HepG2 (cell line): ENCODE data around the gene STARD10. TPM values are rescaled to one million over a fixed set of nuclear protein-coding genes. Genes with fewer than 3 reads are reported as not detected.

ENCODE experiments used
- ARNT2 ChIP-seq: sonication (generic); formaldehyde crosslinking; IDR thresholded peaks from 2 replicates; pipeline ENCODE4 v1.8.0; 2022; ENCODE audit warnings: mild to moderate bottlenecking, low read depth, missing genetic modification reagents, moderate library complexity
- ARNTL ChIP-seq: sonication (generic); formaldehyde crosslinking; IDR thresholded peaks from 2 replicates; pipeline ENCODE4 v1.4.0; 2020; ENCODE audit warnings: mild to moderate bottlenecking, missing genetic modification reagents
- ATAD3A ChIP-seq: sonication (generic); formaldehyde crosslinking; IDR thresholded peaks from 2 replicates; pipeline ENCODE4 v1.4.0; 2020; ENCODE audit warnings: missing genetic modification reagents
- GATAD2A ChIP-seq: IDR thresholded peaks from 2 replicates; pipeline ENCODE4 v1.6.1; 2016
- HBP1 ChIP-seq: IDR thresholded peaks from 2 replicates; pipeline ENCODE4 v1.6.1; 2016; ENCODE audit warnings: low read depth, control low read depth
- HNRNPL ChIP-seq: fragments of 200-400 bp; formaldehyde crosslinking; IDR thresholded peaks from 2 replicates; pipeline ENCODE4 v1.6.1; 2017; ENCODE audit warnings: mild to moderate bottlenecking, low read depth, low read length
- IRF2 ChIP-seq: IDR thresholded peaks from 2 replicates; pipeline ENCODE4 v1.6.1; 2018; ENCODE audit warnings: missing genetic modification reagents, missing compliant biosample characterization
- MBNL3 ChIP-seq: fragments of 250-450 bp; sonication (Bioruptor Pico); conservative IDR thresholded peaks from 2 replicates; pipeline ENCODE4 v1.8.0; 2022; ENCODE audit warnings: mild to moderate bottlenecking, inconsistent platforms
- NFKBIZ ChIP-seq: IDR thresholded peaks from 2 replicates; pipeline ENCODE4 v1.6.1; 2018; ENCODE audit warnings: missing genetic modification reagents, missing compliant biosample characterization
- REXO4 ChIP-seq: sonication (generic); formaldehyde crosslinking; IDR thresholded peaks from 2 replicates; pipeline ENCODE4 v1.8.0; 2022; ENCODE audit warnings: missing genetic modification reagents, mild to moderate bottlenecking, borderline replicate concordance
- SIN3B ChIP-seq: fragments of 150-350 bp; IDR thresholded peaks from 2 replicates; pipeline ENCODE4 v1.6.1; 2014; ENCODE audit warnings: low read length
- SNAI1 ChIP-seq: sonication (generic); formaldehyde crosslinking; IDR thresholded peaks from 2 replicates; pipeline ENCODE4 v1.5.0; 2020; ENCODE audit warnings: mild to moderate bottlenecking, missing genetic modification reagents, borderline replicate concordance
- ZEB1 ChIP-seq: IDR thresholded peaks from 2 replicates; pipeline ENCODE4 v1.6.1; 2012; ENCODE audit warnings: mild to moderate bottlenecking, low read depth, inconsistent platforms; ENCODE audit not compliant: insufficient replicate concordance
- ZFP91 ChIP-seq: sonication (generic); formaldehyde crosslinking; IDR thresholded peaks from 2 replicates; pipeline ENCODE4 v1.9.0; 2022; ENCODE audit warnings: missing genetic modification reagents, mild to moderate bottlenecking, borderline replicate concordance
- ZMYM3 ChIP-seq: sonication (generic); formaldehyde crosslinking; IDR thresholded peaks from 2 replicates; pipeline ENCODE4 v1.5.1; 2020; ENCODE audit warnings: mild to moderate bottlenecking, missing genetic modification reagents
- ZNF207 ChIP-seq: fragments of 450-650 bp; IDR thresholded peaks from 2 replicates; pipeline ENCODE4 v1.6.1; 2016; ENCODE audit warnings: antibody characterized with exemption, borderline replicate concordance
- ZNF33A ChIP-seq: sonication (generic); formaldehyde crosslinking; IDR thresholded peaks from 2 replicates; pipeline ENCODE4 v1.5.1; 2020; ENCODE audit warnings: missing genetic modification reagents, mild to moderate bottlenecking, moderate library complexity, borderline replicate concordance
- ZNF609 ChIP-seq: sonication (generic); formaldehyde crosslinking; IDR thresholded peaks from 2 replicates; pipeline ENCODE4 v1.4.0; 2020; ENCODE audit warnings: mild to moderate bottlenecking, missing genetic modification reagents, borderline replicate concordance
- ZNF660 ChIP-seq: sonication (generic); formaldehyde crosslinking; IDR thresholded peaks from 2 replicates; pipeline ENCODE4 v1.5.1; 2020; ENCODE audit warnings: mild to moderate bottlenecking, low read depth, missing genetic modification reagents, borderline replicate concordance
- ZNF746 ChIP-seq: sonication (generic); formaldehyde crosslinking; IDR thresholded peaks from 2 replicates; pipeline ENCODE4 v1.8.0; 2022; ENCODE audit warnings: mild to moderate bottlenecking, missing genetic modification reagents
- ZNF747 ChIP-seq: sonication (generic); formaldehyde crosslinking; IDR thresholded peaks from 2 replicates; pipeline ENCODE4 v1.8.1; 2023; ENCODE audit warnings: missing genetic modification reagents, mild to moderate bottlenecking, borderline replicate concordance
- ZNF75D ChIP-seq: sonication (generic); formaldehyde crosslinking; IDR thresholded peaks from 2 replicates; pipeline ENCODE4 v1.8.1; 2023; ENCODE audit warnings: missing genetic modification reagents, mild to moderate bottlenecking, borderline replicate concordance
- ZNF788 ChIP-seq: sonication (generic); formaldehyde crosslinking; IDR thresholded peaks from 2 replicates; pipeline ENCODE4 v1.5.0; 2020; ENCODE audit warnings: mild to moderate bottlenecking, missing genetic modification reagents, borderline replicate concordance
- polyA plus RNA-seq, 8 experiments: library from polyadenylated mRNA; depleted of rRNA in 3 of 8; stranded (reverse) in 7 of 8; unstranded in 1 of 8; fragments of >200 nt; fragmentation: Illumina TruSeq in 4 of 8; extraction: Trizol in 4 of 8; gene quantifications; 2 replicates each; pipeline versions ENCODE4 v1.2.1 to v1.2.3, GENCODE V29; 2011 to 2016; ENCODE audit warnings: low read depth in 4 of 8, missing spikeins in 1 of 8, mixed read lengths in 1 of 8; ENCODE audit not compliant: insufficient read depth in 1 of 8
- total RNA-seq, 5 experiments: library from RNA; depleted of rRNA; stranded (reverse); fragments of >200 nt; fragmentation: Illumina TruSeq; extraction: Trizol; gene quantifications; 2 replicates each; pipeline ENCODE4 v1.2.3, GENCODE V29; 2016; ENCODE audit warnings: low read depth in 1 of 5

STARD10 gene
- total and polyA plus RNA-seq, 2 of the 13 experiments (the other 11 are each of a cell fraction or from before 2014, with no cell fraction given) = 260 to 341 TPM

DNA sequence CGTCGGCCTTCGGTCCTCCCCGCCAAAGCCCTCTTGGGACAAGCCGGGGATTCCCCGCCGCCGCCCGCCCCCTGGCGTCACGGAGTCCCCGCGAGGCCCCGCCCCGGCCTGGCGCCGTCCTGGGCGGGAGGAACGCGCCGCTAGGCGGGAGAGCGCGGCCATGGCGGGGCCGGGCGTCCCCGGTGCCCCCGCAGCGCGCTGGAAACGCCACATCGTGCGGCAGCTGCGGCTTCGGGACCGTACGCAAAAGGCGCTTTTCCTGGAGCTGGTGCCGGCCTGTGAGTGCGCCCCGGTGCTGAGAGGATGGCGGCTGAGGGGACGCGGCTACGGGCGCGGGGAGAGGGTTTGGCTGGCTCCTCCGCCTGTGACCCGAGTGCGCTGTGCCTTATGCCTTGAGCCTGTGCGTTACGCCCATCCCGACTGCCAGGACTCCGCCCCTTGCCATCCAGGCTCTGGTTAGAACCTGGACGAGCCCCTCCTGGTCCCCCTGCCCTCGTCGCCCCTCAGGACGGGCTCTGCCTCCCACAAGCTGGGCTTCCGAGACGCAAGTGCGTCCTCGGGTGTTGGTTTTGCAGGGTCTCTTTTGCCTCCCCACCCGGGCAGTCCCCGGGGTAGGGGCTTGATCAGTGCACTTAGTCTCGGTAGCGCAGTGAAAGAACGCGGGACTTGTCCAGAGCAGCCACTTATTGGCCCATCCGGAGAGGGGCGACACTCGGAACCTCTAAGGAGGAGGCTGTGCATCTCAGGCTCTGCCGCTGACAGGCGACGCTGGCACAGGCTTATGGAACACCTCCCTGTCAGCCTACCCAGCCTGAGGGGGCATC lies 20.7 kb upstream of the STARD10 start, which contains the start of gene ATG16L2 (continued):
- TF ChIP-seq ZEB1 (no peak), ZNF207 (no peak), SIN3B (no peak), IRF2 (CRISPR knock-in tag) (no peak; the same call in 1 of the 2 replicates), ARNT2 (CRISPR knock-in tag) (no peak), REXO4 (CRISPR knock-in tag) (no peak), HNRNPL (peak; percentile 47; the same call in 1 of the 2 replicates), HBP1 (CRISPR knock-in tag) (no peak), ZNF660 (CRISPR knock-in tag) (no peak), ZNF33A (CRISPR knock-in tag) (no peak), ZNF609 (0 out of 2 replicates have a peak, but pooled peaks have one; percentile 9), ARNTL (CRISPR knock-in tag) (no peak), ZNF788 (CRISPR knock-in tag) (peak; percentile 70; the same call in 1 of the 2 replicates), ZNF746 (CRISPR knock-in tag) (no peak), ZFP91 (no peak; the same call in 1 of the 2 replicates), MBNL3 (CRISPR knock-in tag) (no peak), GATAD2A (CRISPR knock-in tag) (peak; percentile 29; the same call in 1 of the 2 replicates), SNAI1 (CRISPR knock-in tag) (no peak), NFKBIZ (CRISPR knock-in tag) (no peak), ATAD3A (CRISPR knock-in tag) (no peak), ZNF75D (no peak), ZNF747 (CRISPR knock-in tag) (peak; percentile 60; the same call in 1 of the 2 replicates), ZMYM3 (CRISPR knock-in tag) (no peak)
